DOHH2 (cell line): Measurements from ENCODE around the gene NRBP1.

Experiments used
- H3F3A ChIP-seq: fragments of 200-600 bp; sonication (generic), shearing (Covaris generic); 2 replicates; pipeline ENCODE4 v1.6.0; 2016; ENCODE audit warnings: antibody characterized with exemption, mild to moderate bottlenecking; ENCODE audit not compliant: control insufficient read depth, insufficient read depth
- H3K27ac ChIP-seq: fragments of 200-600 bp; sonication (generic); 2 replicates; pipeline ENCODE4 v1.5.1; 2014; ENCODE audit warnings: low read depth, mild to moderate bottlenecking, low read length, moderate library complexity
- H3K27me3 ChIP-seq: fragments of 200-600 bp; sonication (generic); 2 replicates; pipeline ENCODE4 v1.6.1; 2014; ENCODE audit warnings: mild to moderate bottlenecking, low read length, mixed read lengths; ENCODE audit not compliant: control insufficient read depth
- H3K36me3 ChIP-seq: fragments of 200-600 bp; sonication (generic); 2 replicates; pipeline ENCODE4 v1.6.1; 2014; ENCODE audit warnings: mild to moderate bottlenecking, low read length, moderate library complexity, mixed read lengths; ENCODE audit not compliant: control insufficient read depth
- H3K4me1 ChIP-seq: fragments of 200-600 bp; sonication (generic); 2 replicates; pipeline ENCODE4 v1.6.1; 2014; ENCODE audit warnings: mild to moderate bottlenecking, low read length, mixed read lengths; ENCODE audit not compliant: control insufficient read depth
- H3K4me2 ChIP-seq: fragments of 200-600 bp; sonication (generic); 2 replicates; pipeline ENCODE4 v1.6.0; 2014; ENCODE audit warnings: mild to moderate bottlenecking, low read length, moderate library complexity
- H3K4me3 ChIP-seq: fragments of 200-600 bp; sonication (generic); 2 replicates; pipeline ENCODE4 v1.5.1; 2014; ENCODE audit warnings: mild to moderate bottlenecking, low read length, mixed read lengths
- H3K79me2 ChIP-seq: fragments of 200-600 bp; sonication (generic); 2 replicates; pipeline ENCODE4 v1.6.1; 2014; ENCODE audit warnings: mild to moderate bottlenecking, low read length, mixed read lengths; ENCODE audit not compliant: control insufficient read depth
- H3K9me2 ChIP-seq: fragments of 200-600 bp; sonication (generic); replicated peaks from 2 replicates; pipeline ENCODE4 v1.6.1; 2014; ENCODE audit warnings: mild to moderate bottlenecking, low read length, mixed read lengths; ENCODE audit not compliant: control insufficient read depth
- H3K9me3 ChIP-seq: fragments of 200-600 bp; sonication (generic); 2 replicates; pipeline ENCODE4 v1.6.1; 2014; ENCODE audit warnings: antibody characterized with exemption, low read length, mixed read lengths; ENCODE audit not compliant: control insufficient read depth, insufficient read depth
- H4K20me1 ChIP-seq: fragments of 200-600 bp; sonication (generic); 2 replicates; pipeline ENCODE4 v1.6.0; 2014; ENCODE audit warnings: low read depth, mild to moderate bottlenecking, antibody characterized with exemption, low read length, moderate library complexity; ENCODE audit not compliant: control insufficient read depth, insufficient read depth
- EZH2phosphoT487 ChIP-seq: fragments of 200-600 bp; sonication (generic); IDR thresholded peaks from 2 replicates; pipeline ENCODE4 v1.6.1; 2017; ENCODE audit warnings: borderline replicate concordance, mild to moderate bottlenecking, antibody characterized with exemption, low read length, moderate library complexity, mixed read lengths
- TF ChIP-seq, protein P1 (sequence below): fragments of 200-600 bp; sonication (generic); IDR thresholded peaks from one replicate; pipeline ENCODE4 v1.5.1; 2014; ENCODE audit warnings: antibody characterized with exemption, mild to moderate bottlenecking, low read depth, low read length; ENCODE audit not compliant: poor library complexity, severe bottlenecking

NRBP1 gene

DNA sequence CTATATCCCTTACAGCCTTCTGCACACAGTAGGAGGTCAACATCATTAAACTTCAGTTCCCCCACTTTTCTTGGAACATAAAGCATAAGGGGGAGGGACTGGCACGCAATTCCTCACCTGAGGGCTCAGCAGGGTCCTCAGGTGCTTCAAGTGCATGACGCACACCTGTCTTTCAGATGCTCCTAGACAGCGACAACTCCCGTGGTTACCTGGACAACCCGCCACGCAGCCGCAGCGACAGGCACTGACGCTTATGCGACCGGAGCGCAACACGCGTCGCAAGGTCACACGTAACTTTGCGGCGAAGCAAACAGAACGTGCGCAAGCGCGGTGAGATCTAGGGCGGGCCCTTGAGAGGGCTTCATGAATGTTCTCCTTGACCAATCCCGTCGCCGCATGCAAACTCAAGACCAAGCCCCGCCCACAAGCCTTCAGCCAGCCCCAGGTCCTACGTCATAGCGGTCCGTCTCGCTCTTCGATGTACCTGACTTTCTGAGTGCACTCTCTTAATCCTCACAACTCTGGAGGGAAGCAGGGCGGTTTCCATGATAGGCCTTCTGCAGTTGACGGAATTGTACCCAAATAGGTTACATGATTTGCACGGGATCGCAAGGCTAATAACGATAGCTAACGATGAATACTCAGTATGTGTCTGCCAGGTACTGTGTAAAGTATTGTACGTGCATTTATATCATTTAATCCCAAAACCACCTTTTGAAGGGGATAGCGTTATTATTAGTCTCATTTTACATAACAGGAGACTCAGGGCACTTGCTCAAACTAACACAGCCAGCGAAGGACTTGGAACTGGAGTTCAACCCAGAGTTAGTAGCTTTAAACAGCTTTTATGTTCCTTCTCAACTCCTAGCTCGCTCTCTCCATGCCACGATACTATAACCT, 61.3 kb downstream of the NRBP1 start, which contains the start of gene IFT172:
Gene IFT172, minus strand, starts transcription at position 246 of the 900 bp plus-strand sequence. Its CDS starts 90 bp downstream, at position 156.
- Histone ChIP-seq H3K27me3 (no peaks in the 10 kb centered on the region), H4K20me1 (no peaks in the 10 kb centered on the region), H3K79me2 (no peaks in the 10 kb centered on the region), H3F3A (no peaks in the 10 kb centered on the region), H3K9me3 (no peaks in the 10 kb centered on the region), H3K36me3 (no peaks in the 10 kb centered on the region), H3K4me3 (peak within 1 kb of the TSS; percentile 76), H3K4me2 (peak within 1 kb of the TSS; percentile 80), H3K27ac (no peak within 1 kb of the TSS), H3K9me2 (no peaks in the 10 kb centered on the region), H3K4me1 (peaks cover 26% of the 10 kb centered on the region)
- TF ChIP-seq, protein P1, sequence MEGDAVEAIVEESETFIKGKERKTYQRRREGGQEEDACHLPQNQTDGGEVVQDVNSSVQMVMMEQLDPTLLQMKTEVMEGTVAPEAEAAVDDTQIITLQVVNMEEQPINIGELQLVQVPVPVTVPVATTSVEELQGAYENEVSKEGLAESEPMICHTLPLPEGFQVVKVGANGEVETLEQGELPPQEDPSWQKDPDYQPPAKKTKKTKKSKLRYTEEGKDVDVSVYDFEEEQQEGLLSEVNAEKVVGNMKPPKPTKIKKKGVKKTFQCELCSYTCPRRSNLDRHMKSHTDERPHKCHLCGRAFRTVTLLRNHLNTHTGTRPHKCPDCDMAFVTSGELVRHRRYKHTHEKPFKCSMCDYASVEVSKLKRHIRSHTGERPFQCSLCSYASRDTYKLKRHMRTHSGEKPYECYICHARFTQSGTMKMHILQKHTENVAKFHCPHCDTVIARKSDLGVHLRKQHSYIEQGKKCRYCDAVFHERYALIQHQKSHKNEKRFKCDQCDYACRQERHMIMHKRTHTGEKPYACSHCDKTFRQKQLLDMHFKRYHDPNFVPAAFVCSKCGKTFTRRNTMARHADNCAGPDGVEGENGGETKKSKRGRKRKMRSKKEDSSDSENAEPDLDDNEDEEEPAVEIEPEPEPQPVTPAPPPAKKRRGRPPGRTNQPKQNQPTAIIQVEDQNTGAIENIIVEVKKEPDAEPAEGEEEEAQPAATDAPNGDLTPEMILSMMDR, result no peak
- TF ChIP-seq EZH2phosphoT487, result no peak
